NCI-H1694 treated with DMSO at 0.1 percent for 48 hours (cell line): Measurements from ENCODE around the gene REEP5.
"Not testable (repeated sequence)": the region's sequence is repeated elsewhere in the genome, so short reads cannot be mapped to it uniquely, and the experiment has no call there.

Source experiments
- DNase-seq: peaks from one replicate; lab custom pipeline; 2025; lab: John Stamatoyannopoulos, UW

Gene REEP5

DNA sequence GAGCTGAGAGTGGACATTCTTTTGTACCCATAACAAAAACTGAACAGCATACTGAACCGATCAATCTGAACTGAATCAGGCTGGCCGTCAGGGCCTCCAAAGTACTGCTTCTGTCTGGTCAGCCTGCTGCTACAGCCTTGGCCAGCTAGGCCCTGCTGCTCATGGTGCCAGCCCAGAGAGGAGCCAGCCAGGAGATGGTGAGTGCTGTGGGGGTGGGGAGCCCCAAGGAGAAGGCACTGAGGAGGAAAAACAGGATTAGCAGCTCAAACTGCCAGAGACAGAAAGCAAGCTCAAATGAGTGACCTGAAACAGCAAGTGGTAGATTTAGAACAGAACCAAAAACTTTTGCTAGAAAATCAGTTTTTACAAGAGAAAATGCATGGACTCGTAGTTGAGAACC, 37.0 kb downstream of the REEP5 start:
- DNase-seq: no peak

DNA sequence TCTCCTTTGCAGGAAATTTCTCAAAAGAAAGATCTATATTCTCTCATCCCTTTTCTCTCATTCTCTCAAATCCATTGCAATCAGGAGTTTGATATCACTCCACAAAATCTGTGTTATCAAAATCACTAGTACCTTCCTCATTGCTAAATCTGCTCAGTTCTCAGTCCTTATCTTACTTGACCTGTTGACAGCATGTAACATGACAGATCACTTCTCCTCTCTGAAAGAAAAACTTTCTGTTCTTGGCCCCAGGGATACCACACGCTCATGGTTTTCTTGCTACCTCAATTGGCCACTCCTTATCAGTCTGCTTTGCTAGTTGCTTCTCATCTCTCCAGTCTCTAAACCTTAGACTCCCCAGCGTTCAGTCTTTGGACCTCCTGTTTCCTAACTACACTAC, 38.8 kb downstream of the REEP5 start:
- no peak for DNase-seq

DNA sequence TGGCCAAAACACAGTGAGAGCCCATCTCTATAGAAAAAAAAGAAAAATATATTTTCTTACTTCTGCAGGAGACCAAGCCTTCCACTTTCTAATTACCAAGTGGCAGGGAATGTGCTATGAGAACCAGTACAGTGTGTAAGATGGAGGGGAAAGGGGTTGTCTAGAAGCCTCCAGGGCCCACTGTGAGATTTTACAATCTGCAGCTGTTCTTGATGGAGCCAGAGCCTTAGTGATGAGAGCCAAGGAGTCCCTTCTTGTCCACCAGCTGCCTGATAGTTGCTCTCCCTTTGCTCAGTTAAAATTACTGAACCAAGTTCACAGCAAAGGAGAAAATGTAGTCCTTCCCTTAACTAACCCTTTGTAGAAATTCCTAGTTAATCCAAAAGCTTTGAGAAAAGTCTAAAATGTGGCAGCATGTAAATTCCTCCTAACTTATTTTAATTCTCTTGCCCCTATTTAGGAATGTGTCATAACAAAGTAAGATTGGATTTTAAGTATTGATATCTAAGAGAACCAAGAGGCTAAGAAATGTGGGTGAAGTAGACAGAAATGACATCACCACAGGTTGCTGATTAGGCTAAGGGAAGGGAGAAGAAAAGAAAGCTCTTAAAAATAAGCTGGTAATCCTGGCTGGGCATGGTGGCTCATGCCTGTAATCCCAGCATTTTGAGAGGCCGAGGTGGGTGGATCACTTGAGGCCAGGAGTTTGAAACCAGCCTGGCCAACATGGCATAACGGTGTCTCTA, 41.6 kb downstream of the REEP5 start:
- DNase-seq: no peak

DNA sequence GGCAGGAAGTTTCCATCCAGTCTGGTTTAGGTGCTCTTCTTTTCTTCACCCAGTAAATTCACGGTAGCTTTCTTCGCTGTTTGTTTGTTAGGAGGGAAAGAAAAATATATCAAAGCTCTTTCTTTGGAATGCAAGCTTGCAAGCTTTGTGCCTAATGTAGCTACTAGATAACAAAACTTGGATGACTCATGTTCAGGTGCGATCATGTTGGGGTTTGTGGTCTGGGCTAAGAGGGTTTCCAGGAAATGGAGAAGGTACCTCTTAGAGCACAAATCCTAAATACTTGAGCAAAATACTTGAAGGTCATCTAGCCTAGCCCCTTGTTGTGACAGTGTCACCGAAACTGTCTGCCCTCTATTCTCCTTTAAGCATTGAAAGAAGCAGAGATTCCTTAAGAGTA, 43.3 kb downstream of the REEP5 start:
- DNase-seq: no peak

DNA sequence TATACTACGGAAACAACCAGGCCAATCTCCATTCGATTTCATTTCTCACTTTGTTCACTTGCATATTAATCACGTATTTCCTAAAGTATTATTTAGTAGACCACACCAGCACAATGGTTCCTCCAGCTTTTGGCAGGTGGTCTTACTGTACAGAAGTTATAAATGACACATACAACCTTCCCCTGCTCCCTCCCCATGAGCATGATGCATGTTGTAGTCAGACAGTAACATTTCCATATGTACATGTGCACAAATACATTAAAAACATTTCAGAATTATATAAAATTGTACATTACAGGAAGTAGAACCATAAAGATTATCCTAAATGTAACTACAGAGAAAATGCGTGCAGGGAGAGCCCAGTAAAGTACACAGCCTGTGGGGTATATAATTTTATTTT, 43.9 kb downstream of the REEP5 start:
- no peak for DNase-seq

DNA sequence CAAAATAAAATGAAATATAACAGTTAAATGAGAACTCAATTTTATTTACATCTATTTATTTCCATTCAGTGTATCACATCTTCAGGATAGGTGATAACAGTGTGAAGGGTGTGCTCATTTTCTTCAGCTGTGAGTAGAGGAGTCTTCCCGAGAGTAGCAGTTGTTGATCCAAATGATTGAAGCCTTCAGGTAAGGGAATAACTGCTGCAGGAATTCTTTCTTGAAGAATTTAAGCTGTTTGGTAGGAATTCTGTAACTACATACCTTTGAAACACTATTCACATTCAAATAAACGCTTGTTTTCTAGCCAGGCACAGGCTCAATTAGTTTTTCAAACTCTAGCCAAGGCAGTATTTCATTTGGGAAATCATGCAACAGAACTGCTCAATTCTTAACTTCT, 45.7 kb downstream of the REEP5 start:
- DNase-seq: no peak

DNA sequence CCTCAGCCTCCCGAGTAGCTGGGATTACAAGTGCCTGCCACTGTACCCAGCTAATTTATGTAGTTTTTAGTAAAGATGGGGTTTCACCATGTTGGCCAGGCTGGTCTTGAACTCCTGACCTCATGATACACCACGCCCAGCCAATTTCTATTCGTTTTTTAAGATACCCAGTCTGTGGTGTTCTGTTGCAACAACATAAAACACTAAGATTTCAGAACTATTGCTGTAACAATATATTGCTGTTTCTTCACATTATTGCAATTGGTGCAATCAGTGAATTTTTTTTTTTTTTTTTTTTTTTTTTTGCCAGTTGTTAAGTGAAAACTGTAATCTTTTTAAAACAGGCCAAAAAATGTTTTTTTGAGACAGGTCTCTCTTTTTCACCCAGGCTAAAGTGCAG, 51.1 kb downstream of the REEP5 start:
- DNase-seq: no peak

DNA sequence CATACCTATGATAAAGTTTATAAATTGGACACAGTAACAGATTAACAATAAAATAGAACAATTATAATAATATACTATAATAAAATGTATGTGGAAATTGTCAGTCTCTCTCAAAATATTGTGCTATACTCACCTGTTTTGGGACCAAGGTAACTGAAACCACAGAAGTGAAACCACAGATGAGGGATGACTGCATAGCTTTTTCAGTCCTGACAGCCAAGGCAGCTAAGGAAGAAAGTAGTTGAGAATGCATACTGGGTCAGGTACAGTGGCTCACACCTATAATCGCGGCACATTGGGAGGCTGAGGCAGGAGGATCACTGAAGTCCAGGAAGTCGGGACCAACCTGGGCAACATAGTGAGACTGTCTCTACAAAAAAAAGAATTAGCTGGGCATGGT, 52.1 kb downstream of the REEP5 start:
- no peak for DNase-seq

DNA sequence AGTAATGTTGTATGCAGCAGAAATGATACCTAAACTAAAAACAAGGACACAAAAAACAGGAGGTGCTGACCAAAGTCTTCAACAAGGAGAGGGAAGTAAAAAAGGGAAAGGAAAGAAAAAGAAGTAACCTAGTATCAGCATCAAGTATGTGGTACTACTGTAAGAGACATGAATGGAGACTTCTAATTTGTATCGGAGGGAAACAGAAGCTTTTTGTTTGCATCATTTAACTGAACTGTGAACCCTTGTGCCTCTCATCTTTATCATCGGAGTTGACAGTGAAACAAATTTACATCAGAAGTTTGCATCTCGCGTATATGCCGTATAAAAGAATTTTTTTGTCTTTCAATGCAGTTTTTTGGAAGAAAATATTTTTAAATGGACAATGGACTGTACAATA, 54.6 kb downstream of the REEP5 start:
- DNase-seq: no peak

DNA sequence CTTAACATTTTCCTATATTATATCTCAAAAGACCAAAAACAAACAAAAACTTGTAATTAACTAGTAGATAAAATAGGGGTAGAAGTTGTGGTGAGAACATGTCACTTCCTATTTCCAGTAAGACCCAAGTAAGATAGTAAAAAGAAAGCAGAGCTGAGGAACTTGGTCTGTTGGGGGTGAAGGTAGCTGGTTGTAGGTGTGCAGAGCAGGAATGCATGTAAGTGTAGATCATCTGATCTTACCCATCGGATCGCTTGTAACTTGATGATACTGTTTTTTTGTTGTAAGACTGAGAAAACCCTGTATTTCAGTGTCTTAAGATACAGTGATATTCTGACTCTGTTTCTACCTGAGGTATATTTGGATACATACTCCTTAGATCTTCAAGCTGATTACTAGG, 55.3 kb downstream of the REEP5 start:
- DNase-seq: no peak

DNA sequence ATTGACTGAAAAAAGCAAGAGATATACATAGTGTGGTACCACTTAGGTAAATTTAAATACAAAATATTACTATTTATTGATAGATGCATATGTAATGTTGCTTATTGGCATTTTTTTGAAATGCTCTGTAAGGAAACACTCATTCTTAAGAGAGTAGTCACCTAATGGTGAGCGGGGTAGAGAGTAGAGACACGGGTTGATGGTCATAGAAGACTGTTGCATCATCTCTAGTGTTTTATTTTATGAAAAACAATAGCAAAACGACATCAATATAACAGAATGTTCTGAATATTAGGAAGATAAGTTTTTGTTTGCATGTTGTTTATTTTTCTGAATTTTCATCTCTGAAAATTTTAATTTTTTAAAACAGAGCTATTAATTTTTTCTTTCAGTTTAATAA, 56.9 kb downstream of the REEP5 start:
- no peak for DNase-seq

DNA sequence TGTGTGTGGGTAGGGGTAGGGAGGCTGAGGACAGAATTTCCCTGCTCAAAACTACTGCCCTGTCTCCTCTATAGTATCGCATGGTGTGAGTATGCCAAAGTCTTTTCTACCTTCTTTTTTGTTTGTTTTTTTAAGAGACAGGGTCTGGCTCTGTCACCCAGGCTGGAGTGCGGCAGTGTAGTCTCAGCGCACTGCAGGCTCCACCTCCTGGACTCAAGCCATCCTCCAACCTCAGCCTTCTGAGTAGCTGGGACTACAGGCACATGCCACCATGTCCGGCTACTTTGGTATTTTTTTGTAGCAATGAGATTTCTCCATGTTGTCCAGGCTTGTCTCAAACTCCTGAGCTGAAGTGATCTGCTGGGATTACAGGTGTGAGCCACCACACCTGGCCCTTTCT, 58.5 kb downstream of the REEP5 start:
- DNase-seq: no peak

DNA sequence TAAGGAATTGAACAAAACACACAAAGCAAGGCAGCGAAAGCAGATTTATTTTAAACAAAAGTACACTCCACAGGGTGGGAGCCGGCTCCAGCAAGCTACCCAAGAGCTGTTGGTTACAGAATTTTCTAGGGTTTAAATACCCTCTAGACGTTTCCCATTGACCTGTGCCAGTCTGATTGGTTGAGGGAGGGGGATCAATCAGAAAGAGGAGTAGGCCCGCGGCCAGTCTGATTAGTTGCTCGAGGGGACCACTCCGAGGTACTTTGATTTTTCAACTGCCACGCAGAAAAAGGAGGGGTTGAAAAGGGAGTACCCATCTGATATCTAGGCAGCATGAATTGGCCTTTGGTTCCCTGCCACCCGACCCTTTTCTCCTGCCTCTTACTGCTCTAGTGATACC, 59.9 kb downstream of the REEP5 start:
- DNase-seq: no peak

DNA sequence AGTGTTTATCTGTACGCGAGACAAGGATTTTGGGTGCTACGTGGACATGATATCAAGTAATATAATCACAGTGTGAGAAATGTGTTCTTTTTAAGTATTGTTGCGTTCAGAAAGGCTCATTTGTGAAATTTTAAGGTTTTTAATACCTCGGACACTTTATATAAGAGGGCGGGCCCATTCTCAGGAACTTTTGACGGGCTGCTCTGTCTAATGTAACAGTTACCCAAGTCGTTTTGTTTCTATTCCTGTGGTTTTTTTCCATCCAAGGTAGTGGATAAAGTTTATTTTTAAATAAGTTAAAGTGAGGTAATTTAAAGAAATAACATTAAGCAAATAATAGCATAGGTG, 60.4 kb downstream of the REEP5 start:
- no peak for DNase-seq

DNA sequence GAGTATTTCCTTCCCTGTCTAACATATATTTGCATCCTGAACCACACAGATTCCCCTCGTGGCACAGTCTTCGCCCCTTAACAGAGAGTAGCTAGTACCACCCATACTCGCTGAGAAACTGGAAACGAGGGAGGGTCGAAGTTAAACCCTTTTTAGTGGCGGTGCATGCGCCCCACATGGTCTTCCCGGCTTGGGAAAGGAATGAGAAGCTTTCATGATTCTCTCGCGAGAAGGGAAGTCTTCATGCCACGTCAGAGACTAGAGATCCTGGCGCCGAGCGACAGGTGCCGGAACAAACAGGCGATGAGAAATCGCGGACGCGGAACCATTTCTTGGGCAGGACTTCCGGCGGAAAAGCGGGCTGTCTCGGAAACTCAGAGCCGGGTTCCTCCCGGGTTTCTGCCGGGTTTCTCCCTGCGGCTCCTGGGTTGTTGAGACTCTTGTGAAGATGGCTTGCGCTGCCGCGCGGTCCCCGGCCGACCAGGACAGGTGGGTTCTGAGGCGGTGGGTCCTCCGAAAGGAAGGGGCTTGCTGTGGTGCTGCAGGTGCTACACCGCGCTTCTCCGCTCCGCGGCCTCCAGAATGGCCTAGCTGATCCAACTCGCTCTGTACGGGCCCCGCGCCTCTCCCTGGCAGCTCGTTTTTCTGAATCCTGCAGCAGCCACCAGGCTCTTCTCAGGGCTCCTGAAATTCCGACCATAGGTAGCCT, 60.9 kb downstream of the REEP5 start, which contains the start of gene SRP19:
SRP19 (plus strand) TSS at position 359 of the 709 bp plus-strand sequence; CDS start at position 449, 90 bp downstream.
- peak; percentile 95 for DNase-seq

DNA sequence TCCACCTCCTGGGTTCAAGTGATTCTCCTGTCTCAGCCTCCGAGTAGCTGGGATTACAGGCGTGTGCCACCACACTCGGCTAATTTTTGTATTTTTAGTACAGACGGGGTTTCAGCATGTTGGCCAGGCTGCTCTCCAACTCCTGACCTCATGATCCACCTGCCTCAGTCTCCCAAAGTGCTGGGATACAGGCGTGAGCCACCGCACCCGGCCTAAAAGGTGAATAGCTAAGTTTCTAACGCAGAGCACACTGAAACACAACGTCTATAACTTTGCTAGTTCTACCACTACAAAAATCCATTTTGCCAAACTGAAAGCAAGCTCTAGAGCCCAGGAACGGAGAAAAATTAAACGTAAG, 61.5 kb downstream of the REEP5 start:
- not testable (repeated sequence) for DNase-seq

DNA sequence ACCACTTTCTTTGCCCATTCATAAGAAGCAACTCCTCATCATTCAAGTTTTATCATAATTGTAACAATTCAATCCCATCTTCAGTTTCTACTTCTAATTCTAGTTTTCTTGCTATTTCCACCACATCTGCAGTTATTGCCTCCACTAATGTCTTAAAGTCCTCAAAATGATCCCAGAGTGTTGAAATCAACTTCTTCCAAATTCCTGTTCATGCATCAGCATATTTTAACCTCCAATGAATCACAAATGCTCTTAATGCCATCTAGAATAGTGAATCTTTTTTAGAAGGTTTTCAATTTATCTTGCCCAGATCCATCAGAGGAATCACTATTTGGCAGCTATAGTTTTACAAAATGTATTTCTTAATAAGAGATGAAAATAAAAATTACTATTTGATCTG, 64.2 kb downstream of the REEP5 start:
- DNase-seq: no peak

DNA sequence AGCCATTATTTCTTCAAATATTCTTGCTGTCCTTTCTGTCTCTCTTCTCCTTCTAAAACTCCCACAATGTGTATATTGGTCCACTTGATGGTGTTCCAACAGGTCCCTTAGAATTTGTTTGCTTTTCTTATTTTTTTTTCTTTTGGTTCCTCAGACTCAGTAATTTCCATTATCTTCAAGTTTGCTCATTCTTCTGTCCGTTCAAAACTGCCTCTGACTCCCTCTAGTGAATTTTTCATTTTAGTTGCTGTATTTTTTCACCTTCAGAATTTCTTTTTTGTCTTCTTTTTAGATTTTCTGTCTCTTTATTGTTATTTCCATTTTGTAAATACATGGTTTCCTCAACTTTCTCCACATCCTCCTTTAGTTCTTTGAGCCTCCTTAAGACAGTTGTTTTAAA, 67.4 kb downstream of the REEP5 start:
- DNase-seq: no peak

DNA sequence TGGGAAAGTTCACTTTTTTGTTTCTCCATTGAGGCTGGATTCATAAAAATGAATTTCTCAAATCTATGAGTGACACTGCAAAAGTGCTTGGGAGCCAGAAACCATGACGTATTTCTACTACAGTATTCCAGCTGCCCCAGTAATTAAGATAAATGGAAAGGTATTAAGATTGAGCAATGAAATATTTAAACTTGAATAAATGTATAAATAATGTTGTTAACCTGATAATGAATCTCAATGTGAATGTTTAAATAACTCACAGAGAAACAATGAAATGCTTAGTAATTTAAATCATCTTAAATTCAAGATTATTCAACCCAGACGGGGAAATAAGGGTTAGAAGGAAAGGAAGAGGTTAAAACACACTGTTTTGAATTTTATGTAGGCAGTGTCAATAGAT, 72.1 kb downstream of the REEP5 start:
- DNase-seq: no peak

DNA sequence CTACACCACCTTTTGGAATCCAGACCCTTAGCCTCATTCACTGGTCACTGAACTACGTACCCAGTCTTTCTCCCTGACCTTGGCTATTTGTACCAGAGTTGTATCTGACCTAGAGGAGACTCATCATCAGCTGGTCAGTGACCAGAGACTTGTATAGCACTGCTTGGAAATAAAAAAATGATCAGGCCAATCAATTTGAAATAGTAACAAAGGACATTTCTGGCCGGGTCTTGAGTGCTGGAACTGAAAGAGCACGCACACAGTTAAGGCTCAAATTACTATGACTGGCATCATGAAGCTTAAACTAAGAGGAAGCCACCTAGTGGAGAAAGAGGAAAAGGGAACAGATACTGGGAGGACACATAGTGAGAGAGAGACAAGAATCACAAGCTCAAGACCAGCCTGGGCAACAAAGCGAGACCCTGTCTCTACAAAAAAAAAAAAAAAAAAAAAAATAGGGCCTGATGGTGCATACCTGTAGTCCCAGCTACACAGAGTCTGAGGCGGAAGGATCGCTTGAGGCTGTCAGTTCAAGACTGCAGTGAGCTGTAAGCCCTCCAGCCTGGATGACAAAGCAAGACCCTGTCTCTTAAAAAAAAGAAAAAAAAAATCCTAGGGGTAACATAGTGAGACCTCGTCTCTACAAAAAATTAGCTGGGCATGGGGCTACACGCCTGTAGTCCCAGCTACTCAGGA, 73.8 kb downstream of the REEP5 start:
- DNase-seq: peak; percentile 71

DNA sequence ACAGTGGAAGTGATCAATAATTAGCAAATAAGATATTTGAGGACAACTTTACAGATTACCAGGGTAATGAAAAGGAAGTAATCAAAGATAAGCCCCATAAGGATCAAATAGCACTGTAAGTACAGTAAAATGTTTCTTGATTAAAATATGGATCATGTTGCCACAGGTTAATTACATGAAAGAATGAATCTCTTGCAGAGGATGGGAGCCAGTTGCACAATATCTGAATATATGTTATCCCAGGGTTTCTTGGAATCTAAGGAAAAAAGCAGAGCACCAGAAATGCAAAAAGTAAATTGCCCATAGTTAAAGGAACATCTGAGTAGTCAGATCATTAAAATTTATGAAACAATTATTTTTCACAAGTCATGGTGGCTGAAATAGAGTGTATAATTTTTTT, 74.7 kb downstream of the REEP5 start:
- DNase-seq: no peak

DNA sequence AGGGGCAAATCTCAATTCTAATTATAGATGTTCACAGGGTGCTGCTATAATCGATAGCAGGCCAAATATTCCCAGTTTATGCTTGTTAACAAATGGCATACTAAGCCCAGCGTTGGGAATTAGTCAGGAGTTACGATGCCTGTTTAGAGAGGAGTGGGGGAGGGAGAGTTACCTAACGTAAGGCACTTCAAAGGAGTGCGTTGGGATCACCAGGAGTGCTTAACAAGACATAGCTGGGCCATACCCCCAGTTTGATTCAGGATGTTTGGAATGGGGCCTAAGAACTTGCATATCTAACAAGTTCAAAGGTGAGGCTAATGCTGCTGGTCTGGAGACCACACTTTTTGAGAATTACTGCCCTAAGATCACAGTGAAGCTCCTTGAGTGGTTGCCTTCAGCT, 75.5 kb downstream of the REEP5 start:
- DNase-seq: no peak

DNA sequence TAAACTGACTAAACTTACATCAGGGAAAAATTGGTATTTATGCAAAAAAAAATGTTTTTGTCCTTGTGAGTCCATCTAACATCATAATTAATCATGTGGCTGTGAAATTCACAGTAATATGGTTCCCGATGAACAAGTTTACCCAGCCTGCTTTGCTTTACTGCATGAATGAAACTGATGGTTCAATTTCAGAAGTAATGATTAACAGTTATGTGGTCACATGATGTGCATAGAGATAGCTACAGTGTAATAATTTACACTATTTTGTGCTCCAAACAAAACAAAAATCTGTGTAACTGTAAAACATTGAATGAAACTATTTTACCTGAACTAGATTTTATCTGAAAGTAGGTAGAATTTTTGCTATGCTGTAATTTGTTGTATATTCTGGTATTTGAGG, 77.5 kb downstream of the REEP5 start:
- DNase-seq: no peak
